ENCODE measurements around the gene MAPRE2.

DNA sequence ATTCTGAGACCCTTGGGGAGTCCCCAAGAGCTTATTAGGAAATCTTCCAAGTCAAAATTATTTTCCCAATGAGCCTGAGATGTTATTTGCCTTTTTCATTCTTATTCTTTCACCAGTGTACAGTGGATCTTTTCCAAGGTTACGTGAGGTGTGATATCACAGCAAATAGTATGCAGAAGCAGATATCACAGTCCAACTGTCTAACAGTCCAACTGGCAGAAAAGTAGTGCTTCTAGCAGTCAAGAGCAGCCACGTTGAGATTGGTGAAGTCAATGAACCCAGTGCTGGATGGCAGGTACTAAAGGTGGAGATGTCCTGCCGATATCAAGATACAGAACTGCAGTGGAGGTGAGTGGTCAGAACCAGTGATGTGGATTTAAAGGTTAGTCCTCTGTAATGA is 120.7 kb downstream of the MAPRE2 start:
- TF ChIP-seq, protein P1, sequence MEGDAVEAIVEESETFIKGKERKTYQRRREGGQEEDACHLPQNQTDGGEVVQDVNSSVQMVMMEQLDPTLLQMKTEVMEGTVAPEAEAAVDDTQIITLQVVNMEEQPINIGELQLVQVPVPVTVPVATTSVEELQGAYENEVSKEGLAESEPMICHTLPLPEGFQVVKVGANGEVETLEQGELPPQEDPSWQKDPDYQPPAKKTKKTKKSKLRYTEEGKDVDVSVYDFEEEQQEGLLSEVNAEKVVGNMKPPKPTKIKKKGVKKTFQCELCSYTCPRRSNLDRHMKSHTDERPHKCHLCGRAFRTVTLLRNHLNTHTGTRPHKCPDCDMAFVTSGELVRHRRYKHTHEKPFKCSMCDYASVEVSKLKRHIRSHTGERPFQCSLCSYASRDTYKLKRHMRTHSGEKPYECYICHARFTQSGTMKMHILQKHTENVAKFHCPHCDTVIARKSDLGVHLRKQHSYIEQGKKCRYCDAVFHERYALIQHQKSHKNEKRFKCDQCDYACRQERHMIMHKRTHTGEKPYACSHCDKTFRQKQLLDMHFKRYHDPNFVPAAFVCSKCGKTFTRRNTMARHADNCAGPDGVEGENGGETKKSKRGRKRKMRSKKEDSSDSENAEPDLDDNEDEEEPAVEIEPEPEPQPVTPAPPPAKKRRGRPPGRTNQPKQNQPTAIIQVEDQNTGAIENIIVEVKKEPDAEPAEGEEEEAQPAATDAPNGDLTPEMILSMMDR (IDR thresholded peaks at IDR 0.05) = no peak
- no peak for TF ChIP-seq POLR2A (IDR thresholded peaks at IDR 0.05)

Measured in heart left ventricle (tissue), 13 donors.